Measurements from ENCODE around the gene ARHGEF12.

- TF ChIP-seq, protein P1, sequence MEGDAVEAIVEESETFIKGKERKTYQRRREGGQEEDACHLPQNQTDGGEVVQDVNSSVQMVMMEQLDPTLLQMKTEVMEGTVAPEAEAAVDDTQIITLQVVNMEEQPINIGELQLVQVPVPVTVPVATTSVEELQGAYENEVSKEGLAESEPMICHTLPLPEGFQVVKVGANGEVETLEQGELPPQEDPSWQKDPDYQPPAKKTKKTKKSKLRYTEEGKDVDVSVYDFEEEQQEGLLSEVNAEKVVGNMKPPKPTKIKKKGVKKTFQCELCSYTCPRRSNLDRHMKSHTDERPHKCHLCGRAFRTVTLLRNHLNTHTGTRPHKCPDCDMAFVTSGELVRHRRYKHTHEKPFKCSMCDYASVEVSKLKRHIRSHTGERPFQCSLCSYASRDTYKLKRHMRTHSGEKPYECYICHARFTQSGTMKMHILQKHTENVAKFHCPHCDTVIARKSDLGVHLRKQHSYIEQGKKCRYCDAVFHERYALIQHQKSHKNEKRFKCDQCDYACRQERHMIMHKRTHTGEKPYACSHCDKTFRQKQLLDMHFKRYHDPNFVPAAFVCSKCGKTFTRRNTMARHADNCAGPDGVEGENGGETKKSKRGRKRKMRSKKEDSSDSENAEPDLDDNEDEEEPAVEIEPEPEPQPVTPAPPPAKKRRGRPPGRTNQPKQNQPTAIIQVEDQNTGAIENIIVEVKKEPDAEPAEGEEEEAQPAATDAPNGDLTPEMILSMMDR (IDR thresholded peaks at IDR 0.05): no peak
- no peak for TF ChIP-seq POLR2A (IDR thresholded peaks at IDR 0.05)
Observed at GRCh38 chr11:120512739-120513435, 176.7 kb downstream of the ARHGEF12 start.
